ENCODE results near the gene SLC22A16. TPM values are rescaled to one million over a fixed set of nuclear protein-coding genes. Genes with fewer than 3 reads are reported as not detected.

SLC22A16 gene
- total and polyA plus RNA-seq, 2 donors (not counting 1 experiment from before 2014, with no cell fraction given), result not detected

- TF ChIP-seq EZH2 (IDR thresholded peaks at IDR 0.05; ENCODE audit: low read length, missing control alignments), result no peak
- TF ChIP-seq CTCF (conservative IDR thresholded peaks at IDR 0.05 in 1 of 2, IDR thresholded peaks at IDR 0.05 in 1 of 2; ENCODE audit: low read depth in 1 of 2, low read length in 2 of 2), result no peak
- no peaks in the 10 kb centered on the region for H3K79me2 ChIP-seq (ENCODE audit: control insufficient read depth, insufficient read depth, low read length)
- H3K9ac ChIP-seq (ENCODE audit: insufficient read depth, low read length), result no peak overlapping the region
- DNase-seq (ENCODE audit: low read depth in 2 of 2), result no peak
- no peaks in the 10 kb centered on the region for H3K4me1 ChIP-seq (ENCODE audit: control insufficient read depth, extremely low read depth, insufficient read depth, low read length)
- H3K27me3 ChIP-seq (ENCODE audit: control insufficient read depth, insufficient read depth, low read length), result no peaks in the 10 kb centered on the region
- no peaks in the 10 kb centered on the region for H3K9me3 ChIP-seq (ENCODE audit: control insufficient read depth, insufficient read depth, low read depth, low read length)
- no peaks in the 10 kb centered on the region for H4K20me1 ChIP-seq (ENCODE audit: control insufficient read depth, extremely low read depth, insufficient read depth, low read length)
- H2AFZ ChIP-seq (ENCODE audit: low read length), result peak overlapping the region; percentile 58
- H3K36me3 ChIP-seq (ENCODE audit: control insufficient read depth, insufficient read depth, low read length), result no peaks in the 10 kb centered on the region
- H3K4me2 ChIP-seq (ENCODE audit: extremely low read depth, insufficient read depth, low read length), result no peak overlapping the region
- no peak overlapping the region for H3K4me3 ChIP-seq (replicated peaks in 1 of 4; ENCODE audit: control extremely low read depth in 1 of 4, insufficient read depth in 1 of 4, low read depth in 3 of 4, low read length in 4 of 4)
- no peak overlapping the region for H3K27ac ChIP-seq (ENCODE audit: insufficient read depth, low read length)
Measured at GRCh38 chr6:110485491-110485890, 9.1 kb upstream of the SLC22A16 start.

DNA sequence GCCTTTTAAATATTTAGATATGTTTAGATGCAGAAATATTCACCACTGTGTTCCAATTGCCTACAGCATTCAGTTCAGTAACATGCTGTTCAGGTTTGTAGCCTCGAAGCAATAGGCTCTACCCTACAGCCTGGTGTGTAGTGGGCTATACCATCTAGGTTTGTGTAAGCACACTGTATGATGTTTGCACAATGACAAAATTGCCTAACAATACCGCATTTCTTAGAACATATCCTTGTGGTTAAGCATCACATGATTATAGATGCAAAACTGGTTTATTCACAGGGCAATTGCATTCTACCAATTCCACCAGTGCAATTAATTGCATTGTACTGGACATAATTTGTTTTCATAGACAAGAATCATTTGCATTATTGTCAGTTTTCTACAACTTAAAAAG lies 7.9 kb upstream of the SLC22A16 start:
- H3K79me2 ChIP-seq (ENCODE audit: control insufficient read depth, insufficient read depth, low read length), result no peaks in the 10 kb centered on the region
- no peaks in the 10 kb centered on the region for H3K27me3 ChIP-seq (ENCODE audit: control insufficient read depth, insufficient read depth, low read length)
- no peak overlapping the region for H2AFZ ChIP-seq (ENCODE audit: low read length)
- H3K4me3 ChIP-seq (replicated peaks in 1 of 4; ENCODE audit: control extremely low read depth in 1 of 4, insufficient read depth in 1 of 4, low read depth in 3 of 4, low read length in 4 of 4), result no peak overlapping the region
- H4K20me1 ChIP-seq (ENCODE audit: control insufficient read depth, extremely low read depth, insufficient read depth, low read length), result no peaks in the 10 kb centered on the region
- no peaks in the 10 kb centered on the region for H3K36me3 ChIP-seq (ENCODE audit: control insufficient read depth, insufficient read depth, low read length)
- H3K4me1 ChIP-seq (ENCODE audit: control insufficient read depth, extremely low read depth, insufficient read depth, low read length), result no peaks in the 10 kb centered on the region
- peak in 1 of 2 donors; percentile 54 for DNase-seq (ENCODE audit: low read depth in 2 of 2)
- no peaks in the 10 kb centered on the region for H3K9me3 ChIP-seq (ENCODE audit: control insufficient read depth, insufficient read depth, low read depth, low read length)
- no peak overlapping the region for H3K4me2 ChIP-seq (ENCODE audit: extremely low read depth, insufficient read depth, low read length)
- H3K27ac ChIP-seq (ENCODE audit: insufficient read depth, low read length), result no peak overlapping the region
- TF ChIP-seq EZH2 (IDR thresholded peaks at IDR 0.05; ENCODE audit: low read length, missing control alignments) (no peak), CTCF (conservative IDR thresholded peaks at IDR 0.05 in 1 of 2, IDR thresholded peaks at IDR 0.05 in 1 of 2; ENCODE audit: low read depth in 1 of 2, low read length in 2 of 2) (no peak)
- no peak overlapping the region for H3K9ac ChIP-seq (ENCODE audit: insufficient read depth, low read length)

DNA sequence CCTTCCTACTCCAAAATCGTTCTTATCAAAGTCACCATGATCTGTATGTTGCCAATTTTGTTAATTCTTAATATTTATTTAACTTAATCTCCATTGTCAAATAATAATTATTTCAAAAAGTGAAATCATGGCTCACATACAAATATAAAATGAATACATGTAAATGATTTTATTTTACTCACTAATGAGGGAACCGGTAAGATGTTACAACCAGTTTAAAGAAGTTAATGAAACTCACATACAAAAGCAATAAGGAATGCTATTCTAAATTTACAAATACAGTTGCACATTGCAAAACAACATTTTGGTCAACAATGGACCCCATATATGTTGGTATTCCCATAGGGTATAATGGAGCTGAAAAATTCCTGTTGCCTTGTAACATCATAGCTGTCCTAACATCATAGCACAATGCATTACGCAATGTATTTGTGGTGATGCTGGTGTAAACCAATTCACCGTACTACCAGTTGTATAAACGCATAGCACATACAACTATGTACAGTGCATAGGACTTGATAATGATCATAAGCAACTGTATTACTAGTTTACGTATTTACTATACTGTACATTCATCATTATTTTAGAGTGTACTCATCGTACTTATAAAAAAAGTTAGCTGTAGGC lies 6.5 kb upstream of the SLC22A16 start:
- Histone ChIP-seq H3K27me3 (ENCODE audit: control insufficient read depth, insufficient read depth, low read length) (peaks cover 6% of the 10 kb centered on the region), H3K4me2 (ENCODE audit: extremely low read depth, insufficient read depth, low read length) (no peak overlapping the region), H3K9ac (ENCODE audit: insufficient read depth, low read length) (no peak overlapping the region), H3K79me2 (ENCODE audit: control insufficient read depth, insufficient read depth, low read length) (no peaks in the 10 kb centered on the region), H3K9me3 (ENCODE audit: control insufficient read depth, insufficient read depth, low read depth, low read length) (no peaks in the 10 kb centered on the region), H3K4me3 (replicated peaks in 1 of 4; ENCODE audit: control extremely low read depth in 1 of 4, insufficient read depth in 1 of 4, low read depth in 3 of 4, low read length in 4 of 4) (no peak overlapping the region), H3K4me1 (ENCODE audit: control insufficient read depth, extremely low read depth, insufficient read depth, low read length) (no peaks in the 10 kb centered on the region), H4K20me1 (ENCODE audit: control insufficient read depth, extremely low read depth, insufficient read depth, low read length) (no peaks in the 10 kb centered on the region), H3K36me3 (ENCODE audit: control insufficient read depth, insufficient read depth, low read length) (no peaks in the 10 kb centered on the region), H3K27ac (ENCODE audit: insufficient read depth, low read length) (no peak overlapping the region), H2AFZ (ENCODE audit: low read length) (no peak overlapping the region)
- TF ChIP-seq CTCF (conservative IDR thresholded peaks at IDR 0.05 in 1 of 2, IDR thresholded peaks at IDR 0.05 in 1 of 2; ENCODE audit: low read depth in 1 of 2, low read length in 2 of 2) (no peak), EZH2 (IDR thresholded peaks at IDR 0.05; ENCODE audit: low read length, missing control alignments) (no peak)
- peak in 1 of 2 donors; percentile 7 for DNase-seq (ENCODE audit: low read depth in 2 of 2)

All from fibroblast of lung (primary cell).